Stimulated activated CD4-positive, alpha-beta T cell treated with anti-CD3 and anti-CD28 coated beads, Interleukin-2, amount 100 ng/mL, for 4 hours (primary cell): ENCODE results near the gene DLG1.
A peak's percentile ranks its signal among the peaks of the same experiment; 100 is the strongest.
"Not testable (repeated sequence)": the region's sequence is repeated elsewhere in the genome, so short reads cannot be mapped to it uniquely, and the experiment has no call there.

ENCODE experiments used
- DNase-seq: peaks from one replicate; pipeline ENCODE4 v3.0.0-alpha.2; 2020; ENCODE audit warnings: low read depth

DLG1 gene

GRCh38 chr3:197209366-197210260 is 88.8 kb downstream of the DLG1 start:
- DNase-seq: no peak

- no peak for DNase-seq
These were observed 91.5 kb downstream of the DLG1 start for GRCh38 chr3:197206913-197207312.

- DNase-seq: no peak
These were observed 92.7 kb downstream of the DLG1 start for GRCh38 chr3:197205675-197206074.

- DNase-seq: no peak
These were observed 93.1 kb downstream of the DLG1 start for GRCh38 chr3:197205265-197205664.

GRCh38 chr3:197204736-197205135 is 93.7 kb downstream of the DLG1 start:
- no peak for DNase-seq

GRCh38 chr3:197203714-197204146 is 94.7 kb downstream of the DLG1 start:
- no peak for DNase-seq

- DNase-seq: no peak
These were observed 95.7 kb downstream of the DLG1 start for GRCh38 chr3:197202694-197203093.

GRCh38 chr3:197201791-197202452 is 96.5 kb downstream of the DLG1 start:
- DNase-seq: no peak

- not testable (repeated sequence) for DNase-seq
These were observed 97.6 kb downstream of the DLG1 start for GRCh38 chr3:197200856-197201255.

- no peak for DNase-seq
These were observed 101.1 kb downstream of the DLG1 start for GRCh38 chr3:197197334-197197733.

- no peak for DNase-seq
These were observed 102.2 kb downstream of the DLG1 start for GRCh38 chr3:197196192-197196591.

- DNase-seq: no peak
These were observed 103.1 kb downstream of the DLG1 start for GRCh38 chr3:197195326-197195725.

GRCh38 chr3:197193759-197194158 is 104.7 kb downstream of the DLG1 start:
- not testable (repeated sequence) for DNase-seq

GRCh38 chr3:197191897-197192296 is 106.5 kb downstream of the DLG1 start:
- DNase-seq: no peak

GRCh38 chr3:197189623-197190022 is 108.8 kb downstream of the DLG1 start:
- no peak for DNase-seq

- DNase-seq: no peak
These were observed 109.4 kb downstream of the DLG1 start for GRCh38 chr3:197188963-197189362.

- peak; percentile 10 for DNase-seq
These were observed 111.4 kb downstream of the DLG1 start for GRCh38 chr3:197186887-197187588.

- DNase-seq: no peak
These were observed 114.8 kb downstream of the DLG1 start for GRCh38 chr3:197183582-197183981.

- DNase-seq: no peak
These were observed 116.7 kb downstream of the DLG1 start for GRCh38 chr3:197181741-197182140.

GRCh38 chr3:197178998-197179397 is 119.4 kb downstream of the DLG1 start:
- DNase-seq: no peak

GRCh38 chr3:197175503-197175902 is 122.9 kb downstream of the DLG1 start:
- no peak for DNase-seq

- no peak for DNase-seq
These were observed 123.5 kb downstream of the DLG1 start for GRCh38 chr3:197174927-197175326.

GRCh38 chr3:197173620-197174019 is 124.8 kb downstream of the DLG1 start:
- no peak for DNase-seq
